Uterus (tissue), 2 donors: ENCODE results near the gene SPAG17.

Experiments
- CTCF ChIP-seq, 4 experiments: fragments of 200-600 bp in 2 of 4; fragments of 450-650 bp in 2 of 4; sonication (generic) in 2 of 4; IDR thresholded peaks; one replicate each; pipeline ENCODE4 v1.5.1; 2016 to 2019; ENCODE audit warnings: antibody characterized with exemption in 4 of 4, mild to moderate bottlenecking in 2 of 4, moderate library complexity in 1 of 4
- POLR2A ChIP-seq, 2 donors: fragments of 450-650 bp; IDR thresholded peaks; one replicate each; pipeline ENCODE4 v1.6.1; 2016; ENCODE audit warnings: antibody characterized with exemption in 2 of 2, mild to moderate bottlenecking in 1 of 2, moderate library complexity in 1 of 2

GRCh38 chr1:117985239-117985638 is 199.8 kb downstream of the SPAG17 start:
- TF ChIP-seq CTCF (IDR thresholded peaks at IDR 0.05) (no peak), POLR2A (IDR thresholded peaks at IDR 0.05) (no peak)
